IPS-NIHi11 (cell line): ENCODE measurements around the gene RANBP3L.
"Not testable (repeated sequence)": the region's sequence is repeated elsewhere in the genome, so short reads cannot be mapped to it uniquely, and the experiment has no call there.

Experiments
- DNase-seq: peaks from one replicate; pipeline ENCODE4 v3.0.0; 2012; ENCODE audit warnings: mixed read lengths, low spot score

RANBP3L gene

GRCh38 chr5:36206913-36207312, 94.8 kb downstream of the RANBP3L start:
- no peak for DNase-seq

GRCh38 chr5:36205329-36205728, 96.4 kb downstream of the RANBP3L start:
- no peak for DNase-seq

- no peak for DNase-seq
Measured at GRCh38 chr5:36202521-36202961, 99.2 kb downstream of the RANBP3L start.

GRCh38 chr5:36200513-36200912, 101.2 kb downstream of the RANBP3L start:
- no peak for DNase-seq

GRCh38 chr5:36199620-36200019, 102.1 kb downstream of the RANBP3L start:
- no peak for DNase-seq

GRCh38 chr5:36198783-36199182, 102.9 kb downstream of the RANBP3L start:
- DNase-seq, result not testable (repeated sequence)
